ENCODE results near the gene OR14J1.

OR14J1 gene

DNA sequence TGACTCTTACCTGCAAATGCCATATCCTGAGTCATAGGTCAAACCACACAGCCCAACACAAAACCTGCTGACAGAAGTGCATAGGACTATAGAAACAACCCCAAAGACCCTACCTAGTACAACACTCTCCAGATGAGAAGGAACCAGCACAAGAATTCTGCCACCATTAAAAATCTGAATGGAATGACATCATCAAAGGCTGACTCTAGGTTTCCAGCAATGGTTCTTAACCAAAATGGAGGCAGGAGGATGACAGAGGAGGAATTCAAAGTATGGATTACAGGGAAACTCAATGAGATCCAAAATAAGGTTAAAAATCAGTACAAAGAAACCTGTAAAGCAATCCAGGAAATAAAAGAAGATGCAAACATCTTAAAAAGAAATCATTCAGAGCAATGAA is 31.2 kb downstream of the OR14J1 start:
- TF ChIP-seq, protein P1, sequence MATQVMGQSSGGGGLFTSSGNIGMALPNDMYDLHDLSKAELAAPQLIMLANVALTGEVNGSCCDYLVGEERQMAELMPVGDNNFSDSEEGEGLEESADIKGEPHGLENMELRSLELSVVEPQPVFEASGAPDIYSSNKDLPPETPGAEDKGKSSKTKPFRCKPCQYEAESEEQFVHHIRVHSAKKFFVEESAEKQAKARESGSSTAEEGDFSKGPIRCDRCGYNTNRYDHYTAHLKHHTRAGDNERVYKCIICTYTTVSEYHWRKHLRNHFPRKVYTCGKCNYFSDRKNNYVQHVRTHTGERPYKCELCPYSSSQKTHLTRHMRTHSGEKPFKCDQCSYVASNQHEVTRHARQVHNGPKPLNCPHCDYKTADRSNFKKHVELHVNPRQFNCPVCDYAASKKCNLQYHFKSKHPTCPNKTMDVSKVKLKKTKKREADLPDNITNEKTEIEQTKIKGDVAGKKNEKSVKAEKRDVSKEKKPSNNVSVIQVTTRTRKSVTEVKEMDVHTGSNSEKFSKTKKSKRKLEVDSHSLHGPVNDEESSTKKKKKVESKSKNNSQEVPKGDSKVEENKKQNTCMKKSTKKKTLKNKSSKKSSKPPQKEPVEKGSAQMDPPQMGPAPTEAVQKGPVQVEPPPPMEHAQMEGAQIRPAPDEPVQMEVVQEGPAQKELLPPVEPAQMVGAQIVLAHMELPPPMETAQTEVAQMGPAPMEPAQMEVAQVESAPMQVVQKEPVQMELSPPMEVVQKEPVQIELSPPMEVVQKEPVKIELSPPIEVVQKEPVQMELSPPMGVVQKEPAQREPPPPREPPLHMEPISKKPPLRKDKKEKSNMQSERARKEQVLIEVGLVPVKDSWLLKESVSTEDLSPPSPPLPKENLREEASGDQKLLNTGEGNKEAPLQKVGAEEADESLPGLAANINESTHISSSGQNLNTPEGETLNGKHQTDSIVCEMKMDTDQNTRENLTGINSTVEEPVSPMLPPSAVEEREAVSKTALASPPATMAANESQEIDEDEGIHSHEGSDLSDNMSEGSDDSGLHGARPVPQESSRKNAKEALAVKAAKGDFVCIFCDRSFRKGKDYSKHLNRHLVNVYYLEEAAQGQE (IDR thresholded peaks at IDR 0.05; ENCODE audit: insufficient read depth in 1 of 2, low read depth in 2 of 2, low read length in 2 of 2), result no peak
- TF ChIP-seq POLR2AphosphoS5 (IDR thresholded peaks at IDR 0.05; ENCODE audit: low read depth, low read length), result no peak
- no peak for TF ChIP-seq FOXP2 (optimal IDR thresholded peaks at IDR 0.05; ENCODE audit: borderline replicate concordance, extremely low read depth, extremely low read length, insufficient read depth)
- TF ChIP-seq TAF1 (IDR thresholded peaks at IDR 0.05; ENCODE audit: borderline replicate concordance, insufficient read depth, low read length), result no peak
- no peak for TF ChIP-seq SIN3A (IDR thresholded peaks at IDR 0.05; ENCODE audit: borderline replicate concordance, insufficient read depth, low read length)

DNA sequence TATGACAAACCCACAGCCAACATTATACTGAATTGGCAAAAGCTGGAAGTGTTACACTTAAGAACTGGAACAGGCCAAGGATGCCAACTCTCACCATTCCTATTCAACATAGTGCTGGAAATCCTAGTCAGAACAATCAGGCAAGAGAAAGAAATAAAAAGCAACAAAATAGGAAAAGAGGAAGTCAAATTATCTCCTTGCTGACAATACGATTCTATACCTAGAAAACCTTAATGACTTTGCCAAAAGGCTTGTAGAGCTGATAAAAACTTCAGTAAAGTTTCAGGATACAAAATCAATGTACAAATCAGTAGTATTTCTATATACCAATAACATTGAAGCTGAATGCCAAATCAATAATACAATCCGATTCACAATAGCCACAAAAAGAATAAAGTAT is 34.8 kb downstream of the OR14J1 start:
- no peak for TF ChIP-seq TAF1 (IDR thresholded peaks at IDR 0.05; ENCODE audit: borderline replicate concordance, insufficient read depth, low read length)
- TF ChIP-seq SIN3A (IDR thresholded peaks at IDR 0.05; ENCODE audit: borderline replicate concordance, insufficient read depth, low read length), result no peak
- TF ChIP-seq, protein P1 (IDR thresholded peaks at IDR 0.05; ENCODE audit: insufficient read depth in 1 of 2, low read depth in 2 of 2, low read length in 2 of 2), result no peak
- no peak for TF ChIP-seq POLR2AphosphoS5 (IDR thresholded peaks at IDR 0.05; ENCODE audit: low read depth, low read length)
- no peak for TF ChIP-seq FOXP2 (optimal IDR thresholded peaks at IDR 0.05; ENCODE audit: borderline replicate concordance, extremely low read depth, extremely low read length, insufficient read depth)

DNA sequence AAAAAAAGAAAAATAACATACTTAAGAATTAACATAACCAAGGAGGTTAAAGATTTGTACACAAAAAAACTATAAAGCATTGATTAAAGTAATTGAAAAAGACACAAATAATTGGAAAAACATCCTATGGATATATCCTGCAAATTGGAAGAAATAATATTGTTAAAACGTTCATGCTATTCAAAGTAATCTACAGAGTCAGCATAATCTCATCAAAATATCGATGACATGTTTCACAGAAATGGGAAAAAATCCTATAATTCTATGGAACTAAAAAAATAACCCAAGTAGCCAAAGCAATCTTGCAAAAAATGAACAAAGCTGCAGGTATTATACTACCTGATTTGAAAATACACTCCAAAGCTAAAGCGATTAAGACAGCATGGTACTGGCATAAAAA is 43.9 kb downstream of the OR14J1 start:
- TF ChIP-seq SIN3A (IDR thresholded peaks at IDR 0.05; ENCODE audit: borderline replicate concordance, insufficient read depth, low read length), result no peak
- no peak for TF ChIP-seq POLR2AphosphoS5 (IDR thresholded peaks at IDR 0.05; ENCODE audit: low read depth, low read length)
- no peak for TF ChIP-seq TAF1 (IDR thresholded peaks at IDR 0.05; ENCODE audit: borderline replicate concordance, insufficient read depth, low read length)
- no peak for TF ChIP-seq FOXP2 (optimal IDR thresholded peaks at IDR 0.05; ENCODE audit: borderline replicate concordance, extremely low read depth, extremely low read length, insufficient read depth)
- TF ChIP-seq, protein P1 (IDR thresholded peaks at IDR 0.05; ENCODE audit: insufficient read depth in 1 of 2, low read depth in 2 of 2, low read length in 2 of 2), result no peak

DNA sequence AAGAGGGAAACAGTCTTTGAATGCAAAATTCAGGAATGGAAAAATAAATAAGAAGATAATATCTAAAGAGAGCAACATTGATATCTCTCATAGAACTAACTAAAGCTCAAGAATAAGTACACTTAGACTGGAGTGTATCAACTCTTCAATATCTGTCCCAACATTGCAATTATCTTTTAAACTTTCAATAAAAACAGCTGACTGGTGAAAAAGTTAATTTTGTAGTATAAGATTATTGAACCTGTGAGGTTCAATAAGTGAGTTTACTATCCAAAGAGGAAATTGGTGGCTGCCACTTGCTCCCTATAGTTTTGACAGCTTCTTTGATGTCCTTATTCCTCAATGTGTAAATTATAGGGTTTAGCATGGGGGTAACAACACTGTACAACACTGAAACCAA is 53.5 kb downstream of the OR14J1 start:
- TF ChIP-seq SIN3A (IDR thresholded peaks at IDR 0.05; ENCODE audit: borderline replicate concordance, insufficient read depth, low read length) (no peak), POLR2AphosphoS5 (IDR thresholded peaks at IDR 0.05; ENCODE audit: low read depth, low read length) (no peak), FOXP2 (optimal IDR thresholded peaks at IDR 0.05; ENCODE audit: borderline replicate concordance, extremely low read depth, extremely low read length, insufficient read depth) (no peak), TAF1 (IDR thresholded peaks at IDR 0.05; ENCODE audit: borderline replicate concordance, insufficient read depth, low read length) (no peak)
- TF ChIP-seq, protein P1 (IDR thresholded peaks at IDR 0.05; ENCODE audit: insufficient read depth in 1 of 2, low read depth in 2 of 2, low read length in 2 of 2), result no peak

DNA sequence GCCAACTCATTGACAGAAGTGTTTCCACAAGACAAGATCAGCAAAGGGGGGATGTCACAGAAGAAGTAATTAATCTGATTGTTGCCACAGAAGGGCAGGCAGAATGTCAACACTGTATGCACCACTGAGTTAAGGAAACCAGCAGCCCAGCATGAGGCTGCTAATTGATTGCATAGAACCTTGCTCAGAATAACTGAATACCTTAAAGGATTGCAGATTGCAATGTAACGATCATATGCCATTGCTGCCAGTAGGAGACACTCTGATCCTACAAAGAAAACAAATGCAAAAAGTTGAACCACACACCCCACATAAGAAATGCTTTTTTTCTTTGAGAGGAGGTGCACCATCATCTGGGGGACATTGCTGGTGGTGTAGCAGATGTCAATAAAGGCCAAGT is 54.1 kb downstream of the OR14J1 start:
- no peak for TF ChIP-seq TAF1 (IDR thresholded peaks at IDR 0.05; ENCODE audit: borderline replicate concordance, insufficient read depth, low read length)
- no peak for TF ChIP-seq POLR2AphosphoS5 (IDR thresholded peaks at IDR 0.05; ENCODE audit: low read depth, low read length)
- TF ChIP-seq FOXP2 (optimal IDR thresholded peaks at IDR 0.05; ENCODE audit: borderline replicate concordance, extremely low read depth, extremely low read length, insufficient read depth), result no peak
- TF ChIP-seq SIN3A (IDR thresholded peaks at IDR 0.05; ENCODE audit: borderline replicate concordance, insufficient read depth, low read length), result no peak
- TF ChIP-seq, protein P1 (IDR thresholded peaks at IDR 0.05; ENCODE audit: insufficient read depth in 1 of 2, low read depth in 2 of 2, low read length in 2 of 2), result no peak

All from PFSK-1 (cell line).